NAMALWA (cell line): ENCODE data around the gene OBI1.

Experiments used
- DNase-seq: peaks from one replicate; pipeline ENCODE4 v3.0.0-alpha.2; 2015; ENCODE audit warnings: low spot score

Gene OBI1, protein sequence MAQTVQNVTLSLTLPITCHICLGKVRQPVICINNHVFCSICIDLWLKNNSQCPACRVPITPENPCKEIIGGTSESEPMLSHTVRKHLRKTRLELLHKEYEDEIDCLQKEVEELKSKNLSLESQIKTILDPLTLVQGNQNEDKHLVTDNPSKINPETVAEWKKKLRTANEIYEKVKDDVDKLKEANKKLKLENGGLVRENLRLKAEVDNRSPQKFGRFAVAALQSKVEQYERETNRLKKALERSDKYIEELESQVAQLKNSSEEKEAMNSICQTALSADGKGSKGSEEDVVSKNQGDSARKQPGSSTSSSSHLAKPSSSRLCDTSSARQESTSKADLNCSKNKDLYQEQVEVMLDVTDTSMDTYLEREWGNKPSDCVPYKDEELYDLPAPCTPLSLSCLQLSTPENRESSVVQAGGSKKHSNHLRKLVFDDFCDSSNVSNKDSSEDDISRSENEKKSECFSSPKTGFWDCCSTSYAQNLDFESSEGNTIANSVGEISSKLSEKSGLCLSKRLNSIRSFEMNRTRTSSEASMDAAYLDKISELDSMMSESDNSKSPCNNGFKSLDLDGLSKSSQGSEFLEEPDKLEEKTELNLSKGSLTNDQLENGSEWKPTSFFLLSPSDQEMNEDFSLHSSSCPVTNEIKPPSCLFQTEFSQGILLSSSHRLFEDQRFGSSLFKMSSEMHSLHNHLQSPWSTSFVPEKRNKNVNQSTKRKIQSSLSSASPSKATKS

DNA sequence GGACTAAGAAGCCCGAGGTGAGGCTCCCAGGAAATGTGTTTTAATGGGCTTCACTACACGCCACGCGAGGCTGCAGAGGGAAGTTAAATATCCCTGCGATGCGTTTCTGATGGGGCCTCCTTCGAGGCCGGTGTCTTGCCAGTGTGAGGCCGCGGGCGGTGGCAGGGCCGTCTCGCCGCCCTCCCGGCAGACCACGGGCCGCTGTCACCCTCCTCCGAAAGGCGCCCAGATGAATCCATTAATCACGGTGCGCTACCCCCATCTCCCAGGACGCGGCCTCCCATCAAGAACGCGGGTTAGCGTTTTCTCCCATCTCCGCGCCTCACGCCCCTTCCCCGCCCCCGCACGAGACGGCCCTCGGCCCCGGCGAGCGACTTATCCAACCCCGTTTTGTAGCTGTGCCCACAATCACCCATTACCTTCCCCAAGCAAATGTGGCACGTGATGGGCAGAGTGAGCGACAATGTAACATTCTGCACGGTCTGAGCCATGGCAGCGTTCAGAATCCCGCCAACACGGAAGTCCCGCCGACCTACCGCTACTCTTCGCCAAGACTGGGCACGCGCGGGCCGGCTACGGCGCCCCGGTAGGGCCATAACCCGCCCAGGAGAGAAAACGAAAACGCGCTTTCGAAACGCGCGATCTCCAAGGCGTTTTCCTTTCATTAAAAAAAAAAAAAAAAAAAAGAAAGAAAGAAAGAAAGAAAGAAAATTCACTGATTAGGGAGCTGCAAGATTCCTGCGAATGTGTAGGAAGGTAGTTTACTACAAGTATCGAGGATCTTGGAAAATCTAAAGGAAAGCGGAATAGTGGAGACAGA lies at the start of gene OBI1:
Gene OBI1 (minus strand): TSS at position 526 of the 820 bp plus-strand sequence. CDS start 35 bp downstream, at position 491.
- peak; percentile 94 for DNase-seq

DNA sequence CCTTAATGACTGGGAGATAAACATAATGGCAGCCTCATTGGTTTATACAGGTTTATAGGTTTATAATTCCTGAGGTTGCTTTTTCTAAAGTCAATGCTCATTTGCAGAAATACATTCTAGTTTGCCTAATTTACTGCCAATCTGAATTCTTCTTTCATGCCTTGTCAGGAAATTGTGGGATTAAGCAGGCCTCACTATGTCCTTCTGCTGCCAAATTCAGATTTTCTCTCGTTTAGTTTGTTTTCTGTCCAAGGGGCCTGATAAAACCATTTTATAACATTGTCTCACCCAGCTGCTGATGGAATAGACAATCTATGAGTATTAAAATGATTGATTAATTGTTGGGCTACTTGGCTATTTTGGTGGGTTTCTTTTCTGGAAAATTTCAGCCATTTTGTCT lies 42.4 kb upstream of the OBI1 start:
- DNase-seq: no peak

DNA sequence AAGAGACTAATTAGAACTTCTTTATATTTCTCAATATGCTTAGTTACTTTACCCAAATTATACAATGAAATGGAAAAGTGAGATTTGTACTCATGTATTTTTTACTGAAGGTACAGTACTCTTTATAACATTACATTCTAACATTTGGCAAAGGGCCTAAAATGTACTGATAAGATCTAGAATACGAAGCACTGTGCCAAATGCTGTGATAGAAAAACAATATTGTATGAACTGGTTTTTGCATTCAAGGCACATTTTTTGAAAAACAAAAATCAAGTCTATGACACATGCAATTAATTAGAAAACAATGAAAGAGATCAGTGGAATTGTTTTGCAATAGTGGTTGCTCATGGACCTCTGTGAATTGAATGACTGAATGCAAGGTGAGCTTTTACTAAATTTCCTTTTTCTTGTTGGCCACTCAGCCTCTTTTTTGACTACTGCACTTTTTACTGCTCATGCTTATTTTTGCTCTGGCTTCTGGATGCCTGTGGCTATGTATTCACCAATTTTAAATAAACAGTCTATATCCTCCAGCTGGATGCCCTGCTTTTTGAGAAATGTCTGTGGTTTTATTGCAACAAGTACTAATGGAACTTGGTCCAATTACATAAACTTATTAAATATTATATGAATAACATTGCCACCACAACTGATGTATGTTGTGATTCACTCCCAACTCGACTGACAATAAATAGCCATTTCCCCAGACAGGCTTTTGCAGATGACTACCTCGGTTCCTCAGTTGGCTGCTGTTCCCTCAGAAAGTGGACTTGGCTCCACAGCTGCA lies 41.4 kb upstream of the OBI1 start:
- DNase-seq: no peak

DNA sequence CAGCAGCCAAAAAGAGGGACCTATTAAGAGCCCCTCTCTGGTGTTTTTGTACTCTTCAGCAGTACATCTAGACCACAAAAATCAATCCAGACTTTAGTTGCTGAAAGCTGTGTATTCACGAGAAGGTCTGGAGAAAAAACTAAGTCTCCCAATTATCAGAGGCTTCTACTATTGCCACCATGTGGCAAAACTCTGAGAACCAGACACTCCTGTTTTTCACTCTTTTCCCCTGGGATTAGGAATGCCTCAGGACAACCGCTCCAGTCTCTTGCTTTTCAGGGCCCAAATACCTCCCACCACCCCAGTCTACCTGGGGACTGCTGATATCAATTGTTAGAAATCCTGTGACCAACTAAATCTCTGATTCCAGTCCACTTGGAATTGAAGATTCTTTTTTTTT lies 30.1 kb upstream of the OBI1 start:
- DNase-seq: no peak

DNA sequence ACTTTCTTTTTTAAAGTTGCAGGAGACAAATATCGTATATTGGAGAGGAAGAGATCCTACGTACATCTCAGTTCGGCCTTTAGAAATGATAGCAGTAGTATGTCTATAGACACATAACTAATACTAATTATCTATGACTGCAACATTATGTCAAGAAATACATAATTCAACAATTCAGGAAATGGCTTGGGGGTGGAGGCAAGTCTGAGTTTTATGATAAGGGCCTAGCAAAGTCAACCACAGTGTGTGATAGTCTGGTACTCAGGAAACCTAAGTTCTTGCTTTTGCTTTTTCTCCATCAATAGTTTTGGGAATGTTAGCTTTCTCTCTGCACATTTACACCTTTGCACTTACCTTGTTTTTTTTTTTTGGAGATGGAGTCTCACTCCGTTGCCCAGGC lies 27.5 kb upstream of the OBI1 start:
- DNase-seq: no peak

DNA sequence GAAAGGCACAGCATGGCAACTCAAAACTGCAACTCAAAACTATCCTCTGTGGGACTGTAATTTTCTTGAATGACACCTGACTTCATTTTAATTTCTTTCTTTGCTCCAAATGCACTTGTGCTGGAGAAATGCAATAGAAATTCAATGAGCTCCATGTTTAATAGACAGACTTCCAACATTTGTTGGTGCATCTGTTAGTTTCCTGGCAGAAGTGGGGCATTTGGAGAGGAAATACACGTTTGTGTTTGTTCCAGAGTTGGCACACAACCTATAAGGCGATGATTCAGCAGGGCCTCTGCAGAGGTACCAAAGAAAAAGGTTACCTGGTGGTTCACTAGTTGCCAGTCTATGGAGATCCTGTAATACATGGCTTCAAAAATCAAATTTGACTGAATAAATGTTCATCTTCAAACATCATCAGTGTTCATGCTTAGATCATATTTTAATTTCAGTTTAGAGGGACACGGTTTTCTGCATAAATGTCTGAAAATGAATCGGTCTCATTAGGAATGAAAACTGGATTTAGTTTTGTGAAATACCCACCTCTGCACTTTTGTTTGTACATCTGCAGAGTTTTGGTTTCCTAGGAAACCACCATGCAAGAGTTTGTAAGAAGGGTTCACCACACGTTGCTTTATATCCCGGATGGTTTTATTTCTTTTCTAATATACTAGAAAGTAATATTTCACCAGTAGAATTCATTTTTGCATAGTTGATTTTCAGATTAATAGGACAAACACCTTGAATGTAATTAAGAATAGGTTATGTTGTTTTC lies 21.8 kb upstream of the OBI1 start:
- no peak for DNase-seq

DNA sequence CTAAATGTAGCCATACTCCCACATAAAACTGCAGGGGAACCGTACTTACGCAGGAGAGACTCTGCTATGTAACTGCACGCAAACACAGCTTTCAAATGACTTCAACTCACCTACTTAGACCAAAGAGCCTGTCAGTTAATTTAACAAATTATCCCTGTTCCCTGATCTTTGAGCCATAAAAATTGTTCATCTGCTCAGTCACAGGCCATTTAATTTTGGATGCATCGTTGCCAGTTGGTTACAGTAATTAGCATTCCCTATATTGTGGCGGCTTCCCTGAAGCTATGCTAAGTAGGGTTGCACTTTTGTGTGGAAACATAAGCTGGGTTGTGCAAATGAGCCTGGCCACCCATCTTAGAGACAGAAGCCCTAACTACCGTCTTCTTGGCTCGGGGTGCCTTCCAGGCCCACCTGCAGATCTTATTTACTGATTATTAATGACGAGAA lies 21.2 kb upstream of the OBI1 start:
- no peak for DNase-seq

DNA sequence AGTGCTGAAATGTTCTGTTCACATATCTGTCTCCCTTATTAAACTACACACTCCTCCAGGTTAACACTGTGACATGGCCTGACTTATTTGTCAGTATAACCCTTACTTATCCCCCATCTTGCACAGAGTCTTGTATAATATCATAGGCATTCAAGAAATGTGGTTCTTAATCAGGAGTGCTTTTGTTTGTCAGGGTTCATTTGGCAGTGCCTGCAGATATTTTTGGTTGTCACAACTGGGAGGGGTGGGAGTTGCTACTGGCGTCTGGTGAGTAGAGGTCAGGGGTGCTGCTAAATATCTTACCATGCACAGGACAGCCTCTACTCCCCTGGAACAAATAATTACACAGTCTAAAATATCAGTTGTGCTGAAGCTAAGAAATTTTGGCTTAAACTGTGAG lies 20.4 kb upstream of the OBI1 start:
- DNase-seq: no peak

DNA sequence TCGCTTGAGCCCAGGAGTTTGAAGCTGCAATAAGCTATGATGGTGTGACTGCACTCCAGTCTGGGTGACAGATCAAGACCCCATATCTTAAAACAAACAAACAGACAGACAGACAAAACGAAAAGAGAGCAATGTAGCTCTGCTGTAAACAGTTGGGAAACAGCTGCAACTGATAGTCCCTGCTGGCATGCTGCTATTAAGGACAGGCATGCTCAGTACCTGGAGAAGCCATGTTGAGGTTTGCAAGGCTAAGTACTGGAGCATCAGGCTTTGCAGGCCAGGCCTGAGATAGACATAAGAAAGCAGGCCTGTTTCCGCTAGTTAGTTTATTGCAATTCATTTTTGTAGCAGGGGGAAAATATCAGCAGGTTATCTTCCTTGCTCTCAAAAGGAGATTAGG lies 16.2 kb upstream of the OBI1 start:
- DNase-seq: no peak

DNA sequence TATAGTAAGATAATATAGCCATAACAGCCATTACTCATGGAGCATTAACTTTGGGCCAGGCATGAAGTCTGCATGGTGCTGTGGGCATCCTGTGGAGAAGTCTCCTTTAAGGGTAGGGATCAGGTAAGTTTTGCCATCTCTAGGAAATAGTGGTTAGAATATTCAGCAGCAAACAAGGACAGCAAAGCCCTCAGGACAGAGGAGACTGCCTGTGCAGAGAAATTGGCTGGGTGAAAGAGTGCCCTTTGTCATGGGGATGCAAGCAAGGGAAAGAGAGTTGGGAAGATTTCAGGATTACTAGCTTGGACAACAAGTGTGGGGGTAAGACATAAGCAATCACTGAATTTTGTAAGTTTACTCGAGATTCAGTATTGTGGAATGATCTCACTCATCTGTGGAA lies 15.7 kb upstream of the OBI1 start:
- DNase-seq: no peak

DNA sequence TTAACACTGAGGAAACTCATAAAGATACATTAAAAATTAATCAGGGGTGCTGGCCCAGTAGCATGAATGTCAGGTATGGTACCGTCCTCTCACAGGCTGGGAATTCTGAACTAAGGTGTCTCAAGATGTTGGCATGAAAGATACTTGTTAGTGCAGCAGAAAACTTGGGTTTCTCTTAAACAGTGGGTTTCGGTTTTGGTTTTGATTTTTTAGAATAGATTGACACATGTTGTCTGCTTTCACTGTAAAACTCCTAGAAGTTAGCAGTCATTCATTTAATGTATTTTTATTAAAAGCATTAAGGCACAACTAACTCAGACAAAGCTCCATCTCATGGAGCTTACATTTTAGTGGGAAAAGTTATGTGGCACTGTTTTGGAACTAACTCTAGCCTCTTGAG lies 3.5 kb upstream of the OBI1 start:
- DNase-seq: no peak

DNA sequence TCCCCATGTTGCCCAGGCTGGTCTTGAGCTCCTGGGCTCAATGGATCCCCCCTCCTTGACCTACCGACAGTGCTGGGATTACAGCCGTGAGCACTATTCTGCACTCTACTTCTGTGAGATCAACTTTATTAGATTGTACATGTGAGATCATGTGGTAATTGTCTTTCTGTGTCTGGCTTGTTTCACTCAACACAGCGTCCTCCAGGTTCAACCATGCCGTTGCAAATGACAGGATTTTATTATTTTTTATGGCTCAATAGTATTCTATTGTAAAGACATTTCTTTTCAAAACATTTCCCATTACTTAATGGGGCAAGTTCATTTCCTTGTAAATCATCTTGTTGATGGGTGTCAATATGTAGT lies 1.5 kb upstream of the OBI1 start:
- no peak for DNase-seq

DNA sequence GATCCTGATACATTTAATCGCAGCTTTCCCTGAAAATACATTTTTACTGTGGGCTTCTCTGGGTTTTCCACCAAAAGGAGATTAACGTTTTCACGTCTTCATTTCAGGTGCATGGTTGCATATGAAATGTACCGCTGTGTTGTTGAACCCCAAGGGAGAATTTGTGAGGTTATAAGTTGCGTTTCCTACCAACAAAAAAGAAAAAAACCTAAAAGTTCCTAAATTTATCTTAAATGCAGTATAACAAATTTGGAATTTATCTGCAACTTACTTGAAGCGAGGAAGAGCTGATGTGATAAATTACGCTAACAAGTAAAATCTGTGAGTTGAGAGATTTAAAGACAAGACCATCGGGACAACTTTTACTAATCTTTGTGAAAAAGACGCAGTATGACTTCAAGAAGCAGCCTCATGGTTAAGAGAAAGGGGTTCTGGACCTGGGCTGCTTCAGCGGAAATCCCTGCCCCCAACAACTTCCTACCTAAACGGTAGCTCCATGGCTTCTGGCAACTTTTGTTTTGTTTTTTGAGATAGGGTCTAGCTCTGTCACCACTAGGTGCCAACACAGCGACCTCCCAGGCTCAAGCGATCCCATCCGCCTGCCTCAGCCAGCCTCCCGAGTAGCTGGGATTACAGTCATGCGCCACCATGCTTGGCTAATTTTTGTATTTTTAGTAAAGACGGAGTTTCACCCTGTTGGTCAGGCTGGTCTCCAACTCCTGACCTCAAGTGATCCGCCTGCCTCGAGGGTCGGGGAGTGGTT lies 958 bp upstream of the OBI1 start:
- peak; percentile 20 for DNase-seq

DNA sequence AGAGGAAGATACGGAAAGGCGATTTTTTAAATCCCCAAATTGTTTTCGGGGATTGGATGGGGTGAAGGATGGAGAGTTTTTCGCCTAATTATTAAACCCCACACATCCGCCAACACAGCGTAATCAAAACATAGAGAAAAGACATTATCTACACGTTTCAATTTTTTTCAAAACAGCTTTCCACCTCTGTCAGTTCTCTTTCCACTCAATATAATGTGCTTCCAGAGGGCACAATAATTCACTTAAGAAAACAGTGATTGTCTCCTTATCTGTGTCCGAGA lies 435 bp upstream of the OBI1 start:
- no peak for DNase-seq

DNA sequence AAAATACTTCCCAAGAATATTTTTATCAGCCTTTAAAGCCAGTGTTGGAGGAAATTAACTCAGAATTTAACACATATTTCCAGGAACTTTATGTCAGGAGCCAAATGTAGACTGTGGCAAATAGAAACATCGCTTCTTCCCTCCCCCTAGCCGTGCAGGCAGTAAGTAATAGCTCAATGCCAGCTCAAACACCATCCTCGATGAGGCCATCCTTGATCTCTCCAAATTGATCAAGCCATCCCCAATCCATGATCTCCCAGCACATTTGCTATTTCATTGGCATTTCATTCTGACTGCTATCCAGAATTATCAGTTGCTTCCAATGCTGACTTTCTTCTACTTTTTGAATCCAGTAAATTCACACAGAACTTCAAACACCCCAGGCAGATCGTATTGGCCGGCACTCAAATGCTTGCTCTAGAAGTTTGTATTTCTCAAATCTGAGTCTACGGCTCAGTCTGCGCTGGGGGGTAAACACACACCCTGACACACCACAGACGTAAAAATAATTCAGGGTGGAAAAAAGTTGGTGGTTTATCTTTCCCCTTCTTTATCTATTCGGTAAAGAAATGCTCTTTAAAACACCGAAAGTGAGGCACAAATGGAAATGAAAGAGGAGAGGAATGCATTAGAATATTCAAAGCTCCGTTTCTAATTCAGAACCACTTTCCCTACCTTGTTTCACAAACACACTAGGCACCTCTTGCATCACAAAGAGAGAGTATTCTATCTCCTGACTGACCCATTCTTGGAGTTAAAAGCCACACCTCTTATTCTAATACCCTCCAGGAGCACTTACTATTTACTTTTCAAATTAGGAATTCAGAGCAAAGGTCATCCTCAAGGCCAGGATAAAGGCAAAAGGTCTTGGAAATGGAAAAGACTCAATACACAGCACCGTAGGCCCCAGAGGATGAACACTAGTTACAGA lies 991 bp downstream of the OBI1 start:
- DNase-seq: peak; percentile 51

DNA sequence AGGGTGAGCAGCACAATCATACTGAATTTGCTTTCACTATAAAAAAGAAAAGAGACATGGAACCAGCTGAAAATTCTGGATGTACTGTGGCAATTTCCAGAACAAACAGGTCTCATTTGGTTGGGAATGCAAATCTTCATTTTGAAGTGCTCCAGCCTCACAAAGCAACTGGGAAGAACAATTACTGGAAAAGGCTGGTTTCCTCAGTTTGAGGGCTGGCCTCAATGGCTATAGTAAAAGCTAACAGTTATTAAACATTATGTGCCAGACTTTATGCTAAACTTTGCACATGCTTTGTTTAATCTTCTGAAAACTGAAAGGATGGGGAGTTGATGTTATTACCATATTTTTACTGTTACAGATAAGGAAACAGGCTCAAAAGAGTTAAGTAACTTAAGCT lies 3.0 kb downstream of the OBI1 start:
- no peak for DNase-seq

DNA sequence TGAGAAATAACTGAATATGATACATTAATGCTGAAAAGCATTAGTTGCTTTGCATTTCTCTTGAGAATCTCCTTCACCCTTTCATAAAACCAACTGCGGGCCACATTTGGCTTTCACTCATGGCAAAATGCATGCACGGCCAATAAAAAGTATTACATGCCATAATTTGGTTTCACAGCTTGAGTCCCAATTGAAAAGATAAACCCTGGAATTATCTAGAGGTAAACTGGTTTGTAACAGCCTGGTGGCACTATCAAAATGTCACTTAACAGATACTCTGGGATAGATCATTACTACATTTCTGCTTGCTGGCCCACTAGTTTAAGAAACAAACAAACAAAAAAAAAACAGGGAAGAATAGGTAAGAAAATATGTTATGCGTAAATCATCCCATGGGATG lies 3.9 kb downstream of the OBI1 start:
- DNase-seq: no peak

DNA sequence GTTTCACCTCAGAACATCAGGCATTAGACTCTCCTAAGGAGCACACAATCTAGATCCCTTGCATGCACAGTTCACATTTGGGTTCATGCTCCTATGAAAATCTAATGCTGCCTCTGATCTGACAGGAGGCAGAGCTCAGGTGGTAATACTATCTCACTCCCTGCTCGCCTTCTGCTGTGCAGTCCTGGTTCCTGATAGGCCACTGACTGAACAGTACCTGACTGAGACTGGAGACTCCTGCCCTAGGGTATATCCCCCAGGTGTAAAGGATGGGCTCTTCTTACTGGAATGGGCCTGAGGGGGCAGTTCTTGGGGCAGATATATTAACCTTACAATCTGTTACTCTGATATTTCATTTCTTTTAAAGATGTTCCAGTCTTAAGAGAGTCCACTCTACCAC lies 6.3 kb downstream of the OBI1 start:
- DNase-seq: no peak

DNA sequence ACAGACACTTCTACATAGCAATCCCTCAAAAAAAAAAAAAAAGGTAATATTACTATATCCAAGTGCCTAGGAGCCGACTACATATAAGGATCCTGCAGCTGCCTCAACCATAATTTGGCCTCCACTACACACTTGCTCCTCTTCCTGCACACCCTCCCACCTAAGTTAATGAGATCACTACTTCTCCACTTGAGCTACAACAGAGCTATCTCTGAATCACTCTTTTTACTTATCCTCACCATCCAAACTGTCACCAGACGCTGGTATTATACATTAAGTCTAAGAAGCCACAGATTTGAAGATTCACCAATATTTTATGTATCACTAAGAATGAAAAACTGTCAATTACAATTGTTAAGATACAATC lies 8.3 kb downstream of the OBI1 start:
- no peak for DNase-seq
